GM10266 (cell line): ENCODE results near the gene DDX1.
"Not testable (repeated sequence)": the region's sequence is repeated elsewhere in the genome, so short reads cannot be mapped to it uniquely, and the experiment has no call there.

ENCODE experiments used
- DNase-seq: peaks from one replicate; pipeline ENCODE4 v3.0.0; 2012; ENCODE audit errors: extremely low spot score
- CTCF ChIP-seq: IDR thresholded peaks from 2 replicates; pipeline ENCODE4 v1.5.1; 2012; ENCODE audit warnings: mild to moderate bottlenecking, low read depth; ENCODE audit not compliant: control insufficient read depth, insufficient read depth; ENCODE audit errors: missing control alignments

Gene DDX1

GRCh38 chr2:15606481-15607441 is 15.1 kb downstream of the DDX1 start:
- no peak for DNase-seq
- no peak for TF ChIP-seq CTCF

GRCh38 chr2:15607709-15608391 is 16.2 kb downstream of the DDX1 start:
- no peak for TF ChIP-seq CTCF
- no peak for DNase-seq

- TF ChIP-seq CTCF = no peak
Observed at GRCh38 chr2:15608392-15608761, 16.7 kb downstream of the DDX1 start.

GRCh38 chr2:15609341-15610042 is 17.8 kb downstream of the DDX1 start:
- no peak for TF ChIP-seq CTCF
- DNase-seq = no peak

More at GRCh38 chr2:15608392-15608761, 16.7 kb downstream of the DDX1 start:
- no peak for DNase-seq

GRCh38 chr2:15610430-15610952 is 18.8 kb downstream of the DDX1 start:
- no peak for TF ChIP-seq CTCF
- DNase-seq = no peak

- not testable (repeated sequence) for DNase-seq
Observed at GRCh38 chr2:15612101-15612500, 20.4 kb downstream of the DDX1 start.

GRCh38 chr2:15613736-15614429 is 22.2 kb downstream of the DDX1 start:
- no peak for TF ChIP-seq CTCF
- DNase-seq = no peak
